ENCODE data around the gene ZNF184. TPM values are rescaled to one million over a fixed set of nuclear protein-coding genes. Genes with fewer than 3 reads are reported as not detected.

Gene ZNF184
- total RNA-seq, 2 donors from 2014 or later, result 3.3 to 3.9 TPM

- H3K27ac ChIP-seq, result no peak overlapping the region
- no peak for TF ChIP-seq CTCF (IDR thresholded peaks at IDR 0.05)
- no peaks in the 10 kb centered on the region for H3K4me1 ChIP-seq
- H3K36me3 ChIP-seq, result no peaks in the 10 kb centered on the region
- H3K4me3 ChIP-seq, result no peak overlapping the region
- DNase-seq (ENCODE audit: low spot score), result no peak
- H3K9me3 ChIP-seq, result no peaks in the 10 kb centered on the region
- no peaks in the 10 kb centered on the region for H3K27me3 ChIP-seq
These were observed 39.6 kb upstream of the ZNF184 start for GRCh38 chr6:27512525-27512924.

GRCh38 chr6:27507041-27507956, 34.4 kb upstream of the ZNF184 start:
- TF ChIP-seq CTCF (IDR thresholded peaks at IDR 0.05), result no peak
- no peaks in the 10 kb centered on the region for H3K27me3 ChIP-seq
- H3K9me3 ChIP-seq, result no peaks in the 10 kb centered on the region
- DNase-seq (ENCODE audit: low spot score), result no peak
- peaks cover 0 to 8% of the 10 kb centered on the region in 2 donors for H3K4me1 ChIP-seq
- H3K36me3 ChIP-seq, result no peaks in the 10 kb centered on the region
- no peak overlapping the region for H3K4me3 ChIP-seq
- H3K27ac ChIP-seq, result no peak overlapping the region

- Histone ChIP-seq H3K4me1 (peaks cover 0 to 10% of the 10 kb centered on the region in 2 donors), H3K27ac (no peak overlapping the region), H3K27me3 (no peaks in the 10 kb centered on the region), H3K4me3 (no peak overlapping the region), H3K9me3 (no peaks in the 10 kb centered on the region), H3K36me3 (no peaks in the 10 kb centered on the region)
- TF ChIP-seq CTCF (IDR thresholded peaks at IDR 0.05), result no peak
- no peak for DNase-seq (ENCODE audit: low spot score)
These were observed 32.5 kb upstream of the ZNF184 start for GRCh38 chr6:27505209-27506027.

- TF ChIP-seq CTCF (IDR thresholded peaks at IDR 0.05), result no peak
- H3K27ac ChIP-seq, result peak overlapping the region; percentile 20 to 46
- no peaks in the 10 kb centered on the region for H3K27me3 ChIP-seq
- H3K9me3 ChIP-seq, result no peaks in the 10 kb centered on the region
- peak; percentile 66 for DNase-seq (ENCODE audit: low spot score)
- H3K4me3 ChIP-seq, result peak overlapping the region; percentile 46 to 56
- H3K36me3 ChIP-seq, result no peaks in the 10 kb centered on the region
- peaks cover 0 to 10% of the 10 kb centered on the region in 2 donors for H3K4me1 ChIP-seq
These were observed 30.6 kb upstream of the ZNF184 start for GRCh38 chr6:27503436-27504030.

- no peaks in the 10 kb centered on the region for H3K36me3 ChIP-seq
- peak; percentile 66 for DNase-seq (ENCODE audit: low spot score)
- no peaks in the 10 kb centered on the region for H3K9me3 ChIP-seq
- H3K27ac ChIP-seq, result peak overlapping the region; percentile 20 to 46
- no peaks in the 10 kb centered on the region for H3K27me3 ChIP-seq
- peaks cover 0 to 10% of the 10 kb centered on the region in 2 donors for H3K4me1 ChIP-seq
- no peak for TF ChIP-seq CTCF (IDR thresholded peaks at IDR 0.05)
- peak overlapping the region; percentile 46 to 56 for H3K4me3 ChIP-seq
These were observed 29.9 kb upstream of the ZNF184 start for GRCh38 chr6:27502508-27503435.
